ENCODE data around the gene GLP2R.
A peak's percentile ranks its signal among the peaks of the same experiment; 100 is the strongest.

Gene GLP2R

DNA sequence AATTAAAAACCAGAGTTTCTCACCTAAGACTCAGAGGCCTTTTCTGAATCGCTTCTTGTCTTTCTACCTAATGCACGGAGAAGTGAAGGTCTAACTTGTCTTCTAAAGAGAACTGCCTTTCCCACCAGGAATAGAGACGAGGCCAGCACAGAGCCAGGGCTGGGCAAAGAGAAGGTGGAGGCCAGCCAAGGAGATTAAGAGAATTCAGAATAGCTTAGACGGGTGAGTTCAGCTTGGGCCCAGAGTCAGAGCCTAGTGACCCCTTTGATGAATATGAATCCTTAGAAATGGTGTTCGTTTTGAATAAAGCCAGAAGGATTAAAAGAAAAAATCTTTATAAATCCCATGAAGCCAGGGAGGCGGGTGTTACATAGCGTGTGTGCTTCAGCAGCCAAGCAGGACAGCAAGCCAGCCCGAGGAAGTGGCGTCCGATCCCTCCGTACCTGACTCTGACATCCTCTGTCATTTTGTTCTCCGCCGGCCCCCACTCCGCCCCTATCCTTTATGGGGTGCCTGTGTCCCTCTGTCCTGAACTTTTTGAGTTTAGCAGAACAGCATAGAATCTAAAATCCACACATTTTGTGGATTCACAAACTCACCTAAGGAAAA is 11.3 kb upstream of the GLP2R start:
- DNase-seq (ENCODE audit: low spot score), result no peak

DNA sequence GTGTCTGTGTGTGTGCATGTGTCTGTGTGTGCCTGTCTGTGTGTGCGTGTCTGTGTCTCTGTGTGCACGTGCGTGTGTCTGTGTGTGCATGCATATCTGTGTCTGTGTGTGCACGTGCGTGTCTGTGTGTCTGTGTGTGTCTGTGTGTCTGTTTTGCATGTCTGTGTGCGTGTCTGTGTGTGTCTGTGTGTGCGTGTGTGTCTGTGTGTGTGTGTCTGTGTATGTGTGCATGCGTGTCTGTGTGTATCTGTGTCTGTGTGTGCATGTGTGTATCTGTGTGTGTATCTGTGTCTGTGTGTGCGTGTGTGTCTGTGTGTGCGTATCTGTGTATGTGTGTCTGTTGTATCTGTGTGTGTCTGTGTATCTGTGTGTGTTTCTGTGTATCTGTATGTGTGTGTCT is 9.3 kb upstream of the GLP2R start:
- DNase-seq (ENCODE audit: low spot score), result no peak

DNA sequence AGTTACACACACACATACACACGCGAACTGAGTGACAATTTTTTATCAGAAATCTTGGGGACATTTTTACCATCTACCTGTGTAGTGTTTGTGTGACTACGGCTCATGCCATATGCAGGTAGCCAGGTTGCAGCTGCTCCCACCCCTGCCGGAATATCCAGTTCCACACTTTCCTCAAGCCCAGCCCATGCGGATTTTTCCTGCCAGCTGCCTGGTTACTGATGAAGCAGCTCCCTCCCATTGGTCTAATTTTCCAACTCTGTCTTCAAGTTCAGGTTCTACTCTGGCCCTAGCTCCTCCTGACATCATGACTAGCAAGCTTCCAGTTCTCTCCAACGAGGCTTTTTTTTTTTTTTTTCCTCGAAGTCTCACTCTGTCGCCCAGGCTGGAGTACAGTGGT is 8.6 kb upstream of the GLP2R start:
- peak; percentile 38 for DNase-seq (ENCODE audit: low spot score)

DNA sequence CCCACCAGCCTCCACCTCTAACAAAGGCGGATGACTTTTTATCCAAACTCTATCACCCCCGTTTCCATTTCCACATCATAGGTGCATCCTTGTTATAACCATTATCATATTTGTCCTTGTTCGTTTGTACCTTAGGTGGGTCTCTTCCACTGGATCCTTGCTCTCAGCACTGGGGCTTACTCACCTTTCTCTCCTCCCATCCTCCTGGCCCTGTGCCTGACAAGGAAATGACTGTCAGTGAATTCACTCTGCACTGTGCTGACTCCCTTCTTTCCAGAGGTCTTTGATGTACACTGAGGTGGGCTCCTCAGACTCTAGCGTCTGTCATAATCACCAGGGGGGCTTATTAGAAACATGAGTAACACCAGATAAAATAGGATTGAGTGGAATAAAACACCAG is 7.0 kb upstream of the GLP2R start:
- DNase-seq (ENCODE audit: low spot score), result no peak

DNA sequence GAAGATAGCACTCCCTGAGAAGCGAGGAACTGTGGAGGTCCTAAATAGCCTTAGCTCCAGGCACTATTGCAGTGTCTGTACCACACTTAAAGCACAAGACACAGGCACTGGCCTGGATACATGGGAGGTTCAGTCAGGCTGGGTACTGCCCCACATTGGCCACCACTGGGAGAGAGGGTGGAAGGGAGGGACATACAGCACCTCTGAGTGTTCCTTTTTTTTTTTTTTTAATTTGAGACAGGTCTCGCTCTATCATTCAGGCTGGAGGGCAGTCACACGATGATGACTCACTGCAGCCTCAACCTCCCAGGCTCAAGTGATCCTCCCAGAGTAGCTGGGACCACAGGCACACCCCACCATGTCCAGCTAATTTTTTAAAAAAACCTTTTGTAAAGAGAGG is 5.3 kb upstream of the GLP2R start:
- no peak for DNase-seq (ENCODE audit: low spot score)

GRCh38 chr17:9821921-9822320 is 3.8 kb upstream of the GLP2R start, which contains the start of gene GSG1L2:
Gene GSG1L2 (minus strand): TSS chr17:9822079. CDS start chr17:9822071, 8 bp downstream.
- no peak for DNase-seq (ENCODE audit: low spot score)

DNA sequence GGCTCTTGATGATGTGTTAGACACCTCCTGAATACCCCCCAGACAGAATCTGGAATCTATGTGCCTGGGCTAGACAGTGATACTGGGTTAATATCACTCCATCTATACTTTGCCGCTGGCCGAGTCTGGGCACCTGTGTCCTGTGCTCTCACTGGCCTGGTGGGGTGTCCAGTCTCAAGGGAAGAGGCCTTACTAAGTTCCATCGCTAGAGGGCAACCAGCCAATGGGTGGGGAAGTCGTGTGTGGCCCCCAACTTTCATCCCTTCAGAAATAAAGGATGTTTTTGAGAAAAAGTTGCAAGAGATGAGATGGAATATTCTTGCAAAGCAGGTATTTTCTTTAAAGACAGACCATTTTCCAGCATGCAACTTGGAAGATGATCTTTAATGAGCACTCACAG is 1.6 kb upstream of the GLP2R start:
- no peak for DNase-seq (ENCODE audit: low spot score)

DNA sequence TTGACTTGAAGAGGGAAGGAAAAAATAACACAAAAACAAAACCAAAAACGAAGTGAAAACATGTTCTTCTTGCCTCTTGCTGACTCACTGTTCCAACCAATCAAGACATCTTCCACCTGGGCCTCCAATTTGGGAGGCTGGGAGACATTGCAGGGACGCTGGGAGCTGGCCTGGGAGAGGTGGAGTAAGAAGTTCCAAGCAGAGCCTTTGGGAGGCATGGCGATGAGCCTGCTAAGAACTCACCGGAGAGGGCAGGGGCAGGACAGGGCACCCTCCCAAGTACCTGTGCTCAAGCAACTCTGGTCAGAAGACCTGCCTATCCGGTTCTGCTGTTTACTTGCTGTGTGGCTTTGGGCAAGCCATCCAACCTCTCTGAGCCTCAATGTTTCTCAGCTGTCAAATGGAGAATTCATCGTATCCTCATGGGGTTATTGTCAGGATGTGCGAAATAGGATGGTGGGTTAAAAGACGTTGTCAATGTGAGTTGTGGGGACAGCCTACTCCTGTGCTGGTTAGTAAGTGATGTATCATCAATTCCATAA is 856 bp upstream of the GLP2R start:
- no peak for DNase-seq (ENCODE audit: low spot score)

- no peak for DNase-seq (ENCODE audit: low spot score)
Observed at GRCh38 chr17:9828296-9829295, 2.9 kb downstream of the GLP2R start.

- no peak for DNase-seq (ENCODE audit: low spot score)
Observed at GRCh38 chr17:9829343-9829742, 3.6 kb downstream of the GLP2R start.

GRCh38 chr17:9830711-9831110 is 5.0 kb downstream of the GLP2R start:
- DNase-seq (ENCODE audit: low spot score), result no peak

DNA sequence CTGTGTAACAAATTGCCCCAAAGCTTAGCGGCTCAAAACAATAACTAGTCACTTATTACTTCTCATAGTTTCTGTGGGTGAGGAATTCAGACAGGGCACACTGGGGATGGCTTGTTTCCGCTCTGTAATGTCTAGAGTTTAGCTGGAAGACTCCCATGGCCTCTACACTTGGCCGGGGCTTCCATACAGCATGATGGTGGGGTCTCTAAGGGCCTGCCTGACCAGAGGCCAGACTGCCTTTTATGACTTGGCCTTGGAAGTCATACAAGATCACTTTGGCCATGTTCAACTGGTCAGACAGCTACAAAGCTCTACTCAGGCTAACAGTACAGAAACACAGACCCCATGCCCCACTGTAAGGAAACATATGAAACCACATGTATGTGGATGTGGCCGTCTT is 8.2 kb downstream of the GLP2R start:
- no peak for DNase-seq (ENCODE audit: low spot score)

GRCh38 chr17:9837551-9838471 is 12.1 kb downstream of the GLP2R start:
- DNase-seq (ENCODE audit: low spot score), result peak; percentile 53

- DNase-seq (ENCODE audit: low spot score), result no peak
Observed at GRCh38 chr17:9839433-9839832, 13.7 kb downstream of the GLP2R start.

DNA sequence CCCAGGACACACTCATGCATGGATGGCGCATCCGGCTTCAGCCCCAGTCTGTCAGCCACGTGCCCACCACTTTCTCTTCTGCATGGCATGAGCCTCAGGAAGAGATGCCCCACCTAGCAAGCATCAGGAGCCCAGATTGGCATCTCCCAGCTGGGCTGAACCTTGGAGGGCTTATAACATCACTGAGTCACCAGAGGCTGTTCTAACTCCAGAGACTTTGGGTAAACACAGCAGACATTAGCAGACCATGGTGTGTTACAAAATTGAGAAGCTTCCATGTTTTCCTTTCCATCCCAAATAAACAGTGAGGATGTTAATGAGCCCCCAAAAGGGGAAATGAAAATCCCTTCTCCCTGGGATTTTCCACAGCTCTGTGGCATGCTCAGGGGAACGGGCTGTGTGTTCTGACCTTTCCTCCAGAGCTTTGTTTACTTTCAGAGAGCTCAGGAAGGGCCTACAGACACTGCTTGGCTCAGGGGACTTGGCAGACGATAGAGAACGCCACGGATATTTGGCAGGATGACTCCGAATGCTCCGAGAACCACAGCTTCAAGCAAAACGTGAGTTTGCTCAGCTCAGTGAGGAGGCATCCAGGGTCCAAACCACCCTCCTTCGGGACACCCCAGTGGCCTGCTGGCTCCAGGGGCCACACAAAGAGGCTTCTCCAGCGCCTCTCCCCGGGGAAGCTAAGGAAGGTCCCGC is 16.5 kb downstream of the GLP2R start:
- DNase-seq (ENCODE audit: low spot score), result peak; percentile 52

DNA sequence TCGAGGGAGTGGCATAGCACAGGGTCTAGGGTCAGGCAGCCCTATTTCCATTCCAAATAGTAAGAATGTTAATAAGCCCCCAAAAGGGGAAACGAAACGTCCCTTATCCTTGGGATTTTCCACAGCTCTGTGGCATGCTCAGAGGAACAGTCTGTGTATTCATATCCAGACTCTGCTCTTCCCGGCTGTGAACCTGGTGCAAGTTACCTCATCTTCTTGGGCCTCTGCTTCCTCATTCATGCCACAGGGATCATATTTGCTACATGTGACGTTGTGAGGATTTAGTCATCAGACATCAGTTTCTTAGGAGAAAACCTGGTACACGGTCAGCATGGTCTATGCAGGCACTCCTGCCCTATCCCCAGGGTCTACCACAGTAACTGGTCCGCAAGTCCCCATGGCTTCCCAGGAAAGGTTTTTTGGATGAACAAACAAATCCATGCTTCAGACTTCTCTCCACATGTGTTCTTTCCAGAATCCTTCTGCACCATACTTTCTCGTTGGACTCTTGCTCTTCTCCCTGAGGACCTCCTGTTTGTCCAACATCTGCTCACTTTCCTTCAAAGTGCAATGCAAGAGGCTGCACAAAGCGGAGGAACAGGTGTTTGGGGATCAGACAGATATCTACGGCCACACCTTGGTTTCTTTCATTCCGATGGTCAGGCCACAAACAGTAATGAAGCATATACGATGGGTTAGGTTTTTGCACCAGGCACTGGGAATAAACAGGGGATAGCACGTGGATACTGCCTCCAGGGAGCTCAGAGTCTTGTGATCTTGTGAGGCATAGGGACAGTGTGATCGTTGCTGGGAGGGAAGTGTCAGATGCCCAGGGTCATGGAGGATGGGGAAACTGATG is 17.7 kb downstream of the GLP2R start:
- no peak for DNase-seq (ENCODE audit: low spot score)

DNA sequence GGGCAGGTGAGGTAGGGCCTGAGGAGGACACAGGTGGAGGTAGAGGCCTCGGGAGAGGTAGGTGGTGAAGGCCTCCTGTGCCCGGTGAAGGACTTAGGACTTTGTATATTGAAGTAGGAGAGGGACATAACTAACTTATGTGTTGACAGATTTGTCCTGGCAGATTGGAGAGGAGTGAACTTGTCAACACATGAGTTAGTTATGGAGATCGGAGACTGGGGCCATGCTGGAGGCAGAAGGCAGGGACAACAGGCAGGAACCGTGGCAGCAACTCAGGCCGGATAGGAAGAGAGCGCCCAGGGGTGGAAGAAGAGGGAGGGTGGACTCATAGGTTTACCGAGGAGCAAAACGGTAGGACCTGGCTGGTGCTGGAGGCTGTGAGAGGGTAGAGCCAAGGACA is 18.4 kb downstream of the GLP2R start:
- DNase-seq (ENCODE audit: low spot score), result no peak

- DNase-seq (ENCODE audit: low spot score), result no peak
Observed at GRCh38 chr17:9845306-9845705, 19.6 kb downstream of the GLP2R start.

GRCh38 chr17:9850151-9850550 is 24.4 kb downstream of the GLP2R start:
- DNase-seq (ENCODE audit: low spot score), result no peak

- no peak for DNase-seq (ENCODE audit: low spot score)
Observed at GRCh38 chr17:9854255-9854654, 28.5 kb downstream of the GLP2R start.
